ENCODE measurements around the gene EXOC2. TPM values are rescaled to one million over a fixed set of nuclear protein-coding genes. Genes with fewer than 3 reads are reported as not detected.

EXOC2 gene
- total RNA-seq, 1 donor from 2014 or later = 11.4 TPM

DNA sequence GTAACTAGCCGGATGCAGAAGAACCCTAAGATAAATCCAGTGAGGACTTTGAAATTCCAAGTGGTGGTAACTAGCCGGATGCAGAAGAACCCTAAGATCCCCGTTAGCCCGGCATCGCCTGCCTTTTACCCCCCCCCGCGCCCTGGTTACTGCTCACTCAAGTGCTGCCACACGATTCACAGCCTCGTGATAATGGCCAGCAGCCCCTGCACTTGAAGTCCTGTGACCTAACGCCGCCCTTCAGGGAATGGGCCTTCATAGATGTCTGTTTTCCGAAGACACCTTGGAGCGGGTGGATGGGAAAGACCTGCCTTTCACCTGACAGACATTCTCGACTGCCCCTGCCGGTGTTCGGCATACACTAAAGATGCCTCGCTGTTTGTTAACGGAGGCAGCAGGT lies 163.9 kb downstream of the EXOC2 start:
- H3K4me3 ChIP-seq = no peak overlapping the region
- H3K27me3 ChIP-seq = no peaks in the 10 kb centered on the region
- H3K27ac ChIP-seq = no peak overlapping the region
- intact Hi-C loops (cut with DNase I) = no loop called here
- DNase-seq (ENCODE audit: low spot score in 2 of 2) = no peak
- no peaks in the 10 kb centered on the region for H3K9me3 ChIP-seq
- TF ChIP-seq, protein P1, sequence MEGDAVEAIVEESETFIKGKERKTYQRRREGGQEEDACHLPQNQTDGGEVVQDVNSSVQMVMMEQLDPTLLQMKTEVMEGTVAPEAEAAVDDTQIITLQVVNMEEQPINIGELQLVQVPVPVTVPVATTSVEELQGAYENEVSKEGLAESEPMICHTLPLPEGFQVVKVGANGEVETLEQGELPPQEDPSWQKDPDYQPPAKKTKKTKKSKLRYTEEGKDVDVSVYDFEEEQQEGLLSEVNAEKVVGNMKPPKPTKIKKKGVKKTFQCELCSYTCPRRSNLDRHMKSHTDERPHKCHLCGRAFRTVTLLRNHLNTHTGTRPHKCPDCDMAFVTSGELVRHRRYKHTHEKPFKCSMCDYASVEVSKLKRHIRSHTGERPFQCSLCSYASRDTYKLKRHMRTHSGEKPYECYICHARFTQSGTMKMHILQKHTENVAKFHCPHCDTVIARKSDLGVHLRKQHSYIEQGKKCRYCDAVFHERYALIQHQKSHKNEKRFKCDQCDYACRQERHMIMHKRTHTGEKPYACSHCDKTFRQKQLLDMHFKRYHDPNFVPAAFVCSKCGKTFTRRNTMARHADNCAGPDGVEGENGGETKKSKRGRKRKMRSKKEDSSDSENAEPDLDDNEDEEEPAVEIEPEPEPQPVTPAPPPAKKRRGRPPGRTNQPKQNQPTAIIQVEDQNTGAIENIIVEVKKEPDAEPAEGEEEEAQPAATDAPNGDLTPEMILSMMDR (IDR thresholded peaks at IDR 0.05) = no peak
- H3K36me3 ChIP-seq = peaks cover 0 to 33% of the 10 kb centered on the region in 2 donors
- H3K4me1 ChIP-seq = no peaks in the 10 kb centered on the region

DNA sequence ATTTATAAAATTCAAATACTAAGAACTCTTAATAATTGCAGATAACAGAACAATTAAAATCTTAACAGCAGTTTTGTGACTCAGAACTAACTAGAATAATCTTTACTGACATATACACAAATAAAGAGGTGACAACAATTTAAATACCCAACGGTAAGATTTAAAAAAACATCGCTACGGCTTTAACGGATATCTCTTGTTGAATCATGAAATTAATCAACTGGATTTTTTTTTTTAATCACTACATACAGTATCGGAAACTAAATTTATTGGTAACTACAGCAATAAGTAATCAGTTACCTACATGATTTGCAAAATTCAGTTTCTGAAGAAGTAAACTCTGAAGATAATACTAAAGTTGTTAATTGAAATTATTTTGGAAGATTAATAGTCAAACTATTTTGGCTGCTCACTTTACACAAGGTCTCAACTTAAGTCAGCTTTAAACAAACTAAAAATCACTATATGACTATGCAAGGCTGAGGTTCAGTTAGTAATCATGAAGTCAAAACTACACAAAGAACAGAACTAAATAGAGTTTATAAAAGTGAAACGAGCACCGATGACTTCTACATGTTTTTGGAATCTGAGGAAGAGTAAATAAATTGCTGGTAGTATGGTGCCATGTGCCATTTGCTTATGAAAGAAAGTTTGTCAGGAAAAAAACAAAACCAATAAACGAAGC lies 164.8 kb downstream of the EXOC2 start:
- DNase-seq (ENCODE audit: low spot score in 2 of 2) = no peak
- H3K36me3 ChIP-seq = peaks cover 0 to 27% of the 10 kb centered on the region in 2 donors
- intact Hi-C loops (cut with DNase I) = no loop called here
- TF ChIP-seq, protein P1 (IDR thresholded peaks at IDR 0.05) = no peak
- no peak overlapping the region for H3K4me3 ChIP-seq
- no peaks in the 10 kb centered on the region for H3K9me3 ChIP-seq
- no peaks in the 10 kb centered on the region for H3K4me1 ChIP-seq
- no peak overlapping the region for H3K27ac ChIP-seq
- H3K27me3 ChIP-seq = no peaks in the 10 kb centered on the region

DNA sequence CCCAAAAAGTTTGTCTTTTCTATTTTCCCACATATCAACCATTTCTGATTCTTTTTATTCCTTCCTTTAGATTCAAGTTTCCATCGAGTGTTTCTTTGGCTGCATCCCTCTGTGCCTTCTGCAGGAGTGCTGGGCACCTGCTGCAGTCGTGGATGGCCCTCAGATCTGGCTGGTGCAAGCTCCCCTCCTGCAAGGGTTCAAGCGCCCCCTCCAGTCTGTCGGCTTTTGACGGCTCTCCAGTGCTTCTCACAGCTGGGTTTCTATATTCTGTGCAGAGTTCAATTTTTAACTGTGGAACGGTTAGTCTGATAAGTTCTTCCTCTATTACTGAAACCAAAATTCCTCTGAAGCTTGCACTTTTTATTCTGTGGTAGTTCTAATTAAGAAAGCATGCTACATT lies 168.1 kb downstream of the EXOC2 start:
- Histone ChIP-seq H3K27ac (no peak overlapping the region), H3K4me1 (no peaks in the 10 kb centered on the region), H3K27me3 (no peaks in the 10 kb centered on the region), H3K9me3 (no peaks in the 10 kb centered on the region), H3K36me3 (peaks cover 9 to 26% of the 10 kb centered on the region in 2 donors), H3K4me3 (no peak overlapping the region)
- intact Hi-C loops (cut with DNase I) = no loop called here
- TF ChIP-seq, protein P1 (IDR thresholded peaks at IDR 0.05) = no peak
- DNase-seq (ENCODE audit: low spot score in 2 of 2) = no peak

DNA sequence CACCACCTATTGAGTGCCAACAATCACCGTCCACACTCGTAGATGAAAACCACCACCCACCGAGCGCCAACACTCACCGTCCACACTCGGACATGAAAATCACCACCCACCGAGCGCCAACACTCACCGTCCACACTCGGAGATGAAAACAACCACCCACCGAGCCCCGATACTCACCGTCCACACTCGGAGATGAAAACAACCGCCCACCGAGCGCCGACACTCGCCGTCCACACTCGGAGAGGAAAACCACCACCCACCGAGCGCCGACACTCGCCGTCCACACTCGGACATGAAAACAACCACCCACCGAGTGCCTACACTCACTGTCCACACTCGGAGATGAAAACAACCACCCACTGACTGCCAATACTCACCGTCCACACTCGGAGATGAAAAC lies 172.1 kb downstream of the EXOC2 start:
- H3K36me3 ChIP-seq = peaks cover 9 to 27% of the 10 kb centered on the region in 2 donors
- intact Hi-C loops (cut with DNase I) = no loop called here
- H3K27ac ChIP-seq = no peak overlapping the region
- no peak overlapping the region for H3K4me3 ChIP-seq
- no peaks in the 10 kb centered on the region for H3K9me3 ChIP-seq
- H3K27me3 ChIP-seq = no peaks in the 10 kb centered on the region
- TF ChIP-seq, protein P1 (IDR thresholded peaks at IDR 0.05) = no peak
- no peak for DNase-seq (ENCODE audit: low spot score in 2 of 2)
- H3K4me1 ChIP-seq = no peaks in the 10 kb centered on the region

DNA sequence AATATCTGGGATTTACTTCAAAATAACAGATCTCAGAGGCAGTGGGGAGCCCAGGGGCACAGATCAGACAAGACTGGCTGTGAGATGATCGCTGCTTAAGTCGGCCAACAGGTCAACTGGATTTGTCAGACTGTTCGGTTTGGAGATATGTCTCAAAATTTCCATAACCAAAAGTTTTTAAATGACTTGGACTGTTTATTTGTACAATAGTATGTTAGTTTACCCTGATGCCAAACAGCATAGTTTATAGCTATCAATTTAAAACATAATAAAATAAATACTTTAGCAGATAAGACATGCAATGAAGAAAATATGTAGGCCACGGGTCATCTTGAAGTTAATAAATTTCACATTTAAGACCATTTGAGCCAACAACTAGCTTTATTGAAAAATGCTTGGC lies 174.7 kb downstream of the EXOC2 start:
- H3K27ac ChIP-seq = no peak overlapping the region
- intact Hi-C loops (cut with DNase I) = no loop called here
- TF ChIP-seq, protein P1 (IDR thresholded peaks at IDR 0.05) = no peak
- DNase-seq (ENCODE audit: low spot score in 2 of 2) = no peak
- no peaks in the 10 kb centered on the region for H3K4me1 ChIP-seq
- H3K27me3 ChIP-seq = no peaks in the 10 kb centered on the region
- H3K9me3 ChIP-seq = no peaks in the 10 kb centered on the region
- peaks cover 9 to 26% of the 10 kb centered on the region in 2 donors for H3K36me3 ChIP-seq
- no peak overlapping the region for H3K4me3 ChIP-seq
